Measurements from ENCODE around the gene RAD51B. TPM values are rescaled to one million over a fixed set of nuclear protein-coding genes. Genes with fewer than 3 reads are reported as not detected.

RAD51B gene
- total RNA-seq, 1 experiment from 2014 or later = 20.0 TPM

GRCh38 chr14:68141281-68142088 lies 321.9 kb downstream of the RAD51B start (continued):
- TF ChIP-seq ZBTB33 (IDR thresholded peaks at IDR 0.05; ENCODE audit: extremely low read depth, insufficient replicate concordance, low read length) (no peak), SIN3A (IDR thresholded peaks at IDR 0.05; ENCODE audit: low read depth) (peak; percentile 40; the same call in 1 of the 2 replicates), CEBPB (IDR thresholded peaks at IDR 0.05; ENCODE audit: low read depth) (peak; percentile 73), ZNF274 (IDR thresholded peaks at IDR 0.05; ENCODE audit: low read depth, low read length) (no peak), REST (IDR thresholded peaks at IDR 0.05; ENCODE audit: low read depth) (no peak), ZFX (IDR thresholded peaks at IDR 0.05) (no peak), JUND (IDR thresholded peaks at IDR 0.05) (peak; percentile 73), EZH2phosphoT487 (IDR thresholded peaks at IDR 0.05; ENCODE audit: borderline replicate concordance) (no peak)

All from HCT116 (cell line).